B cell (primary cell): ENCODE results near the gene TAGLN2. TPM values are rescaled to one million over a fixed set of nuclear protein-coding genes. Genes with fewer than 3 reads are reported as not detected.

Experiments used
- ATAC-seq: fragments of 200-7000 bp; cut with Tn5 transposase; one replicate; pipeline ENCODE4 v1.10.0; 2021; ENCODE audit warnings: low read depth, mild to moderate bottlenecking, moderate number of reproducible peaks, moderate library complexity
- CTCF ChIA-PET: fragments of 350-600 bp; sonication (Branson Sonifier 250); formaldehyde crosslinking; loops from one replicate; lab custom pipeline; 2021; ENCODE audit warnings: antibody characterized with exemption, inconsistent platforms; lab: Charles Lee
- POLR2A ChIA-PET: fragments of 350-600 bp; sonication (Branson Sonifier 250); formaldehyde crosslinking; loops from one replicate; lab custom pipeline; 2021; ENCODE audit warnings: antibody characterized with exemption; lab: Charles Lee
- DNase-seq: peaks from one replicate; pipeline ENCODE4 v3.0.0; 2013
- H2AFZ ChIP-seq: 2 replicates; pipeline ENCODE4 v1.6.1; 2012; ENCODE audit warnings: mild to moderate bottlenecking, low read depth, low read length; ENCODE audit not compliant: insufficient read depth, poor library complexity, severe bottlenecking
- H3K27ac ChIP-seq, 2 donors: 1 replicate in 1 of 2; 2 replicates in 1 of 2; pipeline ENCODE4 v1.5.1; 2012 to 2013; ENCODE audit warnings: low read length in 2 of 2, mild to moderate bottlenecking in 2 of 2, moderate library complexity in 1 of 2
- H3K27me3 ChIP-seq, 4 experiments: fragments of 200-600 bp in 1 of 4; sonication (generic) in 1 of 4; replicated peaks in 1 of 4; 1 replicate in 2 of 4; 2 replicates in 2 of 4; pipeline versions ENCODE4 v1.6.1 to v1.7.0; 2013 to 2016; ENCODE audit warnings: low read length in 3 of 4, mild to moderate bottlenecking in 2 of 4, mixed read lengths in 1 of 4, moderate library complexity in 1 of 4; ENCODE audit not compliant: insufficient read depth in 4 of 4, control insufficient read depth in 3 of 4; ENCODE audit errors: control extremely low read depth in 1 of 4
- H3K36me3 ChIP-seq, 2 experiments: replicated peaks in 1 of 2; 1 replicate in 1 of 2; 2 replicates in 1 of 2; pipeline versions ENCODE4 v1.6.1 to v1.7.1; 2013; ENCODE audit warnings: low read length in 1 of 2; ENCODE audit not compliant: insufficient read depth in 2 of 2, control insufficient read depth in 1 of 2; ENCODE audit errors: control extremely low read depth in 1 of 2, extremely low read depth in 1 of 2
- H3K4me1 ChIP-seq, 2 donors: fragments of 200-600 bp in 1 of 2; sonication (generic) in 1 of 2; 1 replicate in 1 of 2; 2 replicates in 1 of 2; pipeline versions ENCODE4 v1.5.1 to v1.6.1; 2013 to 2017; ENCODE audit warnings: low read length in 2 of 2; ENCODE audit not compliant: control insufficient read depth in 2 of 2, insufficient read depth in 2 of 2
- H3K4me2 ChIP-seq: replicated peaks from 2 replicates; pipeline ENCODE3; 2012; ENCODE audit warnings: mild to moderate bottlenecking, low read depth, low read length; ENCODE audit not compliant: poor library complexity, severe bottlenecking
- H3K4me3 ChIP-seq, 5 experiments: fragments of 200-600 bp in 1 of 5; sonication (generic) in 1 of 5; 1 replicate in 3 of 5; 2 replicates in 2 of 5; pipeline versions ENCODE4 v1.5.1 to v1.7.0; 2011 to 2016; ENCODE audit warnings: low read length in 4 of 5, mild to moderate bottlenecking in 4 of 5, low read depth in 2 of 5, control low read depth in 1 of 5, moderate library complexity in 1 of 5; ENCODE audit not compliant: insufficient read depth in 1 of 5; ENCODE audit errors: control extremely low read depth in 1 of 5, extremely low read depth in 1 of 5
- H3K79me2 ChIP-seq: fragments of 200-600 bp; sonication (generic); one replicate; pipeline ENCODE4 v1.6.0; 2016; ENCODE audit warnings: low read length; ENCODE audit not compliant: control insufficient read depth, insufficient read depth
- H3K9ac ChIP-seq: fragments of 200-600 bp; sonication (generic); 2 replicates; pipeline ENCODE4 v1.6.1; 2017; ENCODE audit warnings: mild to moderate bottlenecking, low read length, moderate library complexity
- H3K9me3 ChIP-seq, 3 donors: one replicate each; pipeline versions ENCODE4 v1.6.1 to v1.7.1; 2013; ENCODE audit warnings: low read length in 2 of 3; ENCODE audit not compliant: control insufficient read depth in 2 of 3, insufficient read depth in 1 of 3; ENCODE audit errors: control extremely low read depth in 1 of 3
- H4K20me1 ChIP-seq: 2 replicates; pipeline ENCODE4 v1.6.0; 2012; ENCODE audit warnings: mild to moderate bottlenecking, low read length; ENCODE audit not compliant: insufficient read depth, control insufficient read depth, poor library complexity, severe bottlenecking
- H3K27ac Mint-ChIP-seq: one replicate; pipeline ENCODE4 v1.8.0; 2021; ENCODE audit warnings: mixed read lengths
- H3K27me3 Mint-ChIP-seq: one replicate; pipeline ENCODE4 v1.8.0; 2021; ENCODE audit warnings: mixed read lengths
- H3K4me1 Mint-ChIP-seq: one replicate; pipeline ENCODE4 v1.8.0; 2021; ENCODE audit warnings: mixed read lengths
- H3K4me3 Mint-ChIP-seq: one replicate; pipeline ENCODE4 v1.8.0; 2021; ENCODE audit warnings: mixed read lengths
- H3K9me3 Mint-ChIP-seq: one replicate; pipeline ENCODE4 v1.8.0; 2022; ENCODE audit warnings: mixed read lengths; ENCODE audit not compliant: insufficient read depth
- EZH2 ChIP-seq: IDR thresholded peaks from 2 replicates; pipeline ENCODE4 v1.6.1; 2012; ENCODE audit warnings: borderline replicate concordance, low read depth, mild to moderate bottlenecking, moderate library complexity, low read length; ENCODE audit not compliant: insufficient read depth, poor library complexity, severe bottlenecking
- WGBS: methylation state at CpG from one replicate; pipeline ENCODE4 v1.1.5; 2013; ENCODE audit warnings: missing lambda C conversion rate; ENCODE audit not compliant: insufficient coverage; 5-methylcytosine and 5-hydroxymethylcytosine counted together
- intact Hi-C: fragments of 100-400 bp; cut with micrococcal nuclease; formaldehyde crosslinking; loops from one replicate; pipeline ENCODE4 v1.10.0; 2022
- polyA plus RNA-seq: library from polyadenylated mRNA; depleted of rRNA; stranded (reverse); fragments of >200 nt; gene quantifications from 2 replicates; pipeline ENCODE4 v1.2.3, GENCODE V29; 2012
- total RNA-seq, 2 donors: library from RNA; stranded (reverse); fragments of 120-200 nt in 1 of 2; gene quantifications; 1 replicate in 1 of 2; 2 replicates in 1 of 2; pipeline versions ENCODE4 v1.2.3 to v1.2.4, GENCODE V29; 2013 to 2022
- TF ChIP-seq, protein P1 (sequence below): fragments of 200-600 bp; IDR thresholded peaks from one replicate; pipeline ENCODE4 v1.8.0; 2022; ENCODE audit warnings: antibody characterized with exemption, mild to moderate bottlenecking

Gene TAGLN2
- total and polyA plus RNA-seq, 2 donors (not counting 1 experiment from before 2014, with no cell fraction given) = 342 to 721 TPM

- no peaks in the 10 kb centered on the region for H3K79me2 ChIP-seq
- no peak overlapping the region for H3K27ac ChIP-seq
- H3K4me3 ChIP-seq = no peak overlapping the region
- H3K4me1 Mint-ChIP-seq = peaks cover under 1% of the 10 kb centered on the region
- ATAC-seq = no peak
- no peaks in the 10 kb centered on the region for H3K4me1 ChIP-seq
- no peak overlapping the region for H3K4me3 Mint-ChIP-seq
- intact Hi-C loops = no loop called here
- TF ChIP-seq, protein P1, sequence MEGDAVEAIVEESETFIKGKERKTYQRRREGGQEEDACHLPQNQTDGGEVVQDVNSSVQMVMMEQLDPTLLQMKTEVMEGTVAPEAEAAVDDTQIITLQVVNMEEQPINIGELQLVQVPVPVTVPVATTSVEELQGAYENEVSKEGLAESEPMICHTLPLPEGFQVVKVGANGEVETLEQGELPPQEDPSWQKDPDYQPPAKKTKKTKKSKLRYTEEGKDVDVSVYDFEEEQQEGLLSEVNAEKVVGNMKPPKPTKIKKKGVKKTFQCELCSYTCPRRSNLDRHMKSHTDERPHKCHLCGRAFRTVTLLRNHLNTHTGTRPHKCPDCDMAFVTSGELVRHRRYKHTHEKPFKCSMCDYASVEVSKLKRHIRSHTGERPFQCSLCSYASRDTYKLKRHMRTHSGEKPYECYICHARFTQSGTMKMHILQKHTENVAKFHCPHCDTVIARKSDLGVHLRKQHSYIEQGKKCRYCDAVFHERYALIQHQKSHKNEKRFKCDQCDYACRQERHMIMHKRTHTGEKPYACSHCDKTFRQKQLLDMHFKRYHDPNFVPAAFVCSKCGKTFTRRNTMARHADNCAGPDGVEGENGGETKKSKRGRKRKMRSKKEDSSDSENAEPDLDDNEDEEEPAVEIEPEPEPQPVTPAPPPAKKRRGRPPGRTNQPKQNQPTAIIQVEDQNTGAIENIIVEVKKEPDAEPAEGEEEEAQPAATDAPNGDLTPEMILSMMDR = no peak
- no peak for TF ChIP-seq EZH2
- POLR2A ChIA-PET = no interaction called here
- no peaks in the 10 kb centered on the region for H3K27me3 ChIP-seq
- no peak overlapping the region for H3K27ac Mint-ChIP-seq
- no peaks in the 10 kb centered on the region for H3K36me3 ChIP-seq
- no peaks in the 10 kb centered on the region for H3K9me3 ChIP-seq
- no peak overlapping the region for H3K4me2 ChIP-seq
- no peak overlapping the region for H2AFZ ChIP-seq
- 85% methylated on average over 5 of the region's 6 CpGs for WGBS
- no peaks in the 10 kb centered on the region for H3K9me3 Mint-ChIP-seq
- CTCF ChIA-PET = interaction anchor here (1.0 to 4.2 kb wide), 2 partner anchors 11 to 83 kb away, joined by 3 to 16 read pairs; no protein-coding TSS in a partner anchor
- H3K27me3 Mint-ChIP-seq = no peaks in the 10 kb centered on the region
- no peak overlapping the region for H3K9ac ChIP-seq
- no peak for DNase-seq
- H4K20me1 ChIP-seq = no peaks in the 10 kb centered on the region
Measured at GRCh38 chr1:159881622-159882526, 43.4 kb downstream of the TAGLN2 start.

- H3K4me3 ChIP-seq = no peak overlapping the region
- intact Hi-C loops = no loop called here
- no peak overlapping the region for H2AFZ ChIP-seq
- no peak overlapping the region for H3K9ac ChIP-seq
- ChIA-PET POLR2A (no interaction called here), CTCF (interaction anchor here (0.7 to 4.2 kb wide), 6 partner anchors 9 to 90 kb away, joined by 3 to 16 read pairs (median 3); no protein-coding TSS in a partner anchor)
- no peaks in the 10 kb centered on the region for H4K20me1 ChIP-seq
- no peaks in the 10 kb centered on the region for H3K9me3 ChIP-seq
- no peak overlapping the region for H3K27ac Mint-ChIP-seq
- WGBS = 75% methylated on average over 2 of the region's 3 CpGs
- DNase-seq (no peak), ATAC-seq (no peak)
- H3K4me1 ChIP-seq = no peaks in the 10 kb centered on the region
- no peaks in the 10 kb centered on the region for H3K79me2 ChIP-seq
- H3K9me3 Mint-ChIP-seq = no peaks in the 10 kb centered on the region
- no peaks in the 10 kb centered on the region for H3K4me1 Mint-ChIP-seq
- no peaks in the 10 kb centered on the region for H3K27me3 ChIP-seq
- H3K4me3 Mint-ChIP-seq = no peak overlapping the region
- TF ChIP-seq EZH2 = no peak
- TF ChIP-seq, protein P1 = no peak
- no peaks in the 10 kb centered on the region for H3K36me3 ChIP-seq
- H3K4me2 ChIP-seq = no peak overlapping the region
- no peaks in the 10 kb centered on the region for H3K27me3 Mint-ChIP-seq
- H3K27ac ChIP-seq = no peak overlapping the region
Measured at GRCh38 chr1:159880430-159880829, 44.9 kb downstream of the TAGLN2 start.
